Ovary (tissue), 3 donors: Measurements from ENCODE around the gene THRAP3.

Source experiments
- CTCF ChIP-seq, 3 donors: fragments of 450-650 bp in 2 of 3; fragments of 200-600 bp in 1 of 3; IDR thresholded peaks; one replicate each; pipeline versions ENCODE4 v1.5.1 to v1.8.0; 2016 to 2022; ENCODE audit warnings: antibody characterized with exemption in 3 of 3, mild to moderate bottlenecking in 1 of 3
- EP300 ChIP-seq: sonication (generic); formaldehyde crosslinking; IDR thresholded peaks from one replicate; pipeline ENCODE4 v1.6.1; 2017; ENCODE audit warnings: antibody characterized with exemption
- POLR2A ChIP-seq: fragments of 450-650 bp; IDR thresholded peaks from one replicate; pipeline ENCODE4 v1.6.1; 2017; ENCODE audit warnings: antibody characterized with exemption, mild to moderate bottlenecking, moderate library complexity
- donor health status: DM: no; HTN: no; CAD: no.

DNA sequence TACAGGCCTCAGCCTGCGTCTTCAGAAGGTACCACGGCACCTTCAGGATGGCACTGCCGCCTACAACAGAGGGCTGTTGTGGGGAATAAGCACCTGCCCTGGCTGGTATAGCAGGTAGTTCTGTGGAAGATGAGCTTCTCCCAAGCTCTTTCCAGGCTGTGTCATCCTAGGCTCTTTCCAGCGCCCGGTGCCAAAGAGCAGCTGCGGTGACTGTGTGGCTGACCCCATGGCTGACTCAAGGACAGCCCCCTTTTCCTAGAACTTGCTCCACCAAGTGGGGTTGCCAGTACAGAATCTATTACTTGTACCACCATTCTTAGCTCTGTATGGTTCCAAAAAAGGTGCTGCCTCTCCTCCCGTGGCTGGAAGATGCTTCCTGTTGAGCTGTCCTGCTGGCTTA is 121.1 kb downstream of the THRAP3 start:
- TF ChIP-seq POLR2A (no peak), CTCF (IDR thresholded peaks at IDR 0.05) (no peak), EP300 (no peak)
